GM18505 (cell line): ENCODE data around the gene EIF4EBP2.

ENCODE experiments used
- ATAC-seq: cut with Tn5 transposase; IDR thresholded peaks from one replicate; pipeline ENCODE4 v1.9.1; 2021; ENCODE audit not compliant: unreplicated experiment
- POLR2A ChIP-seq: IDR thresholded peaks from 4 replicates; pipeline ENCODE4 v1.6.1; 2011; ENCODE audit warnings: borderline replicate concordance; ENCODE audit not compliant: insufficient read depth, insufficient read length; ENCODE audit errors: extremely low read depth

The EIF4EBP2 gene

DNA sequence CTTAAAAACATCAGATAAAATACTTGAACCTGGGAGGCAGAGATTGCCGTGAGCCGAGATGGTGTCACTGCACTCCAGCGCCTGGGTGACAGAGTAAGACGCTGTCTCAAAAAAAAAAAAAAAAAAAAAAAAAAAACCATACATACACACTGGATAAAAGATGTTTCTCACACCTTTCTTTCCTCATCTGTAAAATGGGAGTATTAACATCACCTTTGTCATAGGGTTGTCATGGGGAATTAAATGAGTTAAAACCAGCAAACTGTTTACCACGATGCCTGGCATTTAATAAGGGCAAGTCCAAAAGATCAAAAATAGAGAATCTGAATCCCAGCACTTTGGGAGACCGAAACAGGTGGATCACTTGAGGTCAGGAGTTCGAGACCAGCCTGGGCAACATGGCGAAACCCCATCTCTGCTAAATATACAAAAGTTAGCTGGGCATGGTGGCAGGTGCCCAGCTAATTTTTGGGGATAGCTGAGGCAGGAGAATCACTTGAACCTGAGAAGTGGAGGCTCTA is 34.4 kb upstream of the EIF4EBP2 start:
- TF ChIP-seq POLR2A, result no peak
- ATAC-seq, result no peak

- no peak for ATAC-seq
- TF ChIP-seq POLR2A, result no peak
Observed at GRCh38 chr10:70370766-70371165, 33.2 kb upstream of the EIF4EBP2 start.

- ATAC-seq, result no peak
- no peak for TF ChIP-seq POLR2A
Observed at GRCh38 chr10:70371846-70372245, 32.1 kb upstream of the EIF4EBP2 start.

DNA sequence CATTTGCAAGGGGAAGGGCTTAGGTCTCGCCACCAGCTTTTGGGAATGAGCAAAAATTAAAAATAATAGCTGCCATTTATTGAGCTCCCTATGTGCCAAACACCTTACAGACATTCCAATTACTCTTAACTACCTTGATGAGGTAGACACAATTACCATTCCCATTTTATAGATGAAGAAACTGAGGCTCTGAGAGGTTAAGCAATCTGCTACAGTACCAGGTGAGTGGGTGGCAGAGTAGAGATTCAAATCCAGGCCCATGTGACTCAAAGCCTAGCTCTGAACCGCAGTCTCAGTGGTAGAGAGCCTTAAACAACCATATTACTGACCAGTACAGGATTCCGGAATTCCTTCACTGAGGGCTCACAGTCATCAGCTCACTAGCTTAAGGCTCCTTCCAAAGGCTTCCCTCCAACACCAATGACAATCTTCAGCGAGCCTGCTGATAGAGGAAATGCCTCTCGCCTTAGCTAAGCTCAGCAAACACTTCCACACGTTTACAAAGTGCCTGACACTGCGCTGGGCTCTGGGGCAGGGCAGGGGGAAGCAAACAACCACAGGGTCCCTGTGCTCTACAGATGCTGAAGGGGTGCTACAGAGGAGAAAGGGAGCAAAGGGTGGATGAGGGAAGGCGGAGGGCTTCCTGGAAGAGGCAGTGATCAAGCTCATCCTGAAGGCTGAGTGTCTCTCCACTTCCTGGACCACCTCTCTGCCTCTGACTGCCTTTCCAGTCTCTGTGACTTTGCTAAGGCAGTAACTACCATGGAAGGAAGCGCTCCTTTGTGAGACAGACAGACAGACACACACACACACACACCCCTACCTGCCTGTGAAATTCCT is 28.9 kb upstream of the EIF4EBP2 start:
- no peak for TF ChIP-seq POLR2A

DNA sequence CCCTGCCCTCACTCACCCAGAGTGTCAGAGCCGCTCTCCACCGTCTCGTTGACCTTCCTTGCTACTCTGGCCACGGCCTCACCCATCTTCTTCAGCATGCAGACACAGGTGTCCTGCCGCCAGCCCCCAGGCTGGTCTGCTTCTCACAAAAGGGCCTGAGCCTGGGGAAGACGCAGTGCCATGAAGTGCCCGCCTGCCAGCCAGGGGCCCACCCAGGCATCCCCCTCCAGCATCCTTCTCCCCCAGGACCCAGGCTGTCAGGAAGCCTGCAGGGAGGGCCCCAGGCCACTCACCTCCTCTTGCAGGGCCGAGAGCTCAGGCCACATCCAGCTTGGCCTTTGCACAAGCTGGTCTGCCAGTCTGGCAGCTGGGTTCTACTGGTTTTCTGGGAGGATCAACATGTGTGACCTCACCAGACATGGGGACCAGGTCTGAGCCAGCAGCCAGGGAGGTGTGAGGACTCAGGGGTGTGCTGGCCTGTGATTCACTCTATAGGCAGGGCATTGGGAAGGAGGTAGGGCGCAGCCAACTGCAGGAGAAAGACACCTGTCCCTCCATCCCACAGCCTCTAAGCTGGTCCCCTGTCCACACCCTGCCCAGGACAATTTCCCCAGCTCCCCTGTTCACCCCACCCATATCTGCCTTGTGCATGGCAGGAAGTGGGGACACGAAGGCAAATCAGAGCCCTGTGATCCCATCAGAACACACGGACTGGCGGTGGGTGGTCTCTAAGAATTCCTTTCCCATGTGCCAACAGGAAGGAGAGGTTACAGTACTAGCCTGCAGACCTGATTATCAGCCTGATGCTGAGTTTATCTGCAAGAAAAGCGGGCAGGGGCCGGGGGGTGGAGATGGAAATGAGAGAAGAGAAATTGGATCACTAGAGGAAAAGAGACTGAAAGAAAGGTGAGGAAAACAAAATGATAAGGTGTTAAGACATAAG is 27.2 kb upstream of the EIF4EBP2 start:
- ATAC-seq, result no peak
- no peak for TF ChIP-seq POLR2A

More for the DNA sequence above, 28.9 kb upstream of the EIF4EBP2 start:
- no peak for ATAC-seq

GRCh38 chr10:70378122-70378521 is 25.8 kb upstream of the EIF4EBP2 start:
- TF ChIP-seq POLR2A, result no peak
- no peak for ATAC-seq

DNA sequence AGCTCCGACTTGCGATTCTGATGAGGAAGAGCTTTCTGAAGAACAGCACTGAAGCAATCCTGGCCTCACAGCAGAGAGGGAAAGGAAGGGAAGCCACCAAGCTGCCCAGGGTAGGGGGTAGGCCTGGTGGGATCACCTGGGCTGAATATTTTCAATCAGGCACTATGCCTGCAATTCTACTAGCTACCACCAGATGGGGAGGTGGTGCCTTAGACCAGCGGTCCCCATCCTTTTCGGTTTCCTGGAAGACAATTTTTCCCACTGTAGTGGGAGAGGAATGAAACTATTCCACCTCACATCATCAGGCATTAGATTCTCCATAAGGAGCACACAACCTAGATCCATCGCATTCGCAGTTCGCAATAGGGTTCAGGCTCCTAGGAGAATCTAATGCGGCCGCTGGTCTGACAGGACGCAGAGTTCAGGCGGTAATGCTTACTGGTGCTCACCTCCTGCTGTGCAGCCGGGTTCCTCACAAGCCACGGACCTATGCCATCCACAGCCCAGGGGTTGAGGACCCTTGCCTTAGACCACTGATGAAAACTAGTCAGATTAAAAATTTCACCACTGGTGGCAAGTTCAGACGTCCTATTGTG is 24.3 kb upstream of the EIF4EBP2 start:
- no peak for ATAC-seq
- TF ChIP-seq POLR2A, result no peak

DNA sequence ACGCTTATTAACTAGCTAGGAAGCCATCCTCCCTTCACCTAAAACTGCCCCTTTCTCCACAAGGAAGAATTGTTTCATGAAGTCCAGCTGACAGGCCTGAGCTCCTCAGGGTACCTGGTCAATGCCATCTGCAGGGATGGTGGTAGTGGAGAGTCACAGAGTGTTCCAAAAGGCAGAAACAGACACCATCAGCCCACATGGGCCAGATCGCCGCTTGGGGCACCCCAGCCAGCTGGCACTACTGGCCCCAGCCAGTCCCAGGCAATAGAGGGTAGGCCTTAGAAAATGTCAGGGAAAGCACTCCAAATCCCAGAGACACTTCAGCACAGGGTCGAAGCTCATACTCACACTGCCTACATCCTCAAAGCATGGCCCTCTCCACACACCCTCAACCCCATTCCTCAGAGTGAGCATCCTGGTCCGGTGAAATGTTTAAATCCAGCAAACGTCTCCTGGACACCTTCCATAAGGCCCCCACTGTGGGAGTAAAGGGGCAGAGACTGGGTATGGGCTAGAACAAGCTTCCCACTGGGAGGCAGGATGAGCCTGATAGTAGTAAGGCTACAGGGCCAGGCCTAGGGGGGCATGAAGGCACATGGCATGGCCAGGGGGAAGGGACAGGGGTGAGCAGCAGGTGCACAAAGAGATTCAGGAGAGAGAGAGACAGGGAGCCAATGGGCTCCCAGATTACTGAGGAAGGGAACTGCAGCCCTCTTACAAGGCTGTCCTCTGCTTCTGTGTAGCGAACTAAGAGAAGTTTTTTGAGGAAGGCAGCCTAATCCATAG is 23.4 kb upstream of the EIF4EBP2 start:
- no peak for TF ChIP-seq POLR2A
- ATAC-seq, result no peak

DNA sequence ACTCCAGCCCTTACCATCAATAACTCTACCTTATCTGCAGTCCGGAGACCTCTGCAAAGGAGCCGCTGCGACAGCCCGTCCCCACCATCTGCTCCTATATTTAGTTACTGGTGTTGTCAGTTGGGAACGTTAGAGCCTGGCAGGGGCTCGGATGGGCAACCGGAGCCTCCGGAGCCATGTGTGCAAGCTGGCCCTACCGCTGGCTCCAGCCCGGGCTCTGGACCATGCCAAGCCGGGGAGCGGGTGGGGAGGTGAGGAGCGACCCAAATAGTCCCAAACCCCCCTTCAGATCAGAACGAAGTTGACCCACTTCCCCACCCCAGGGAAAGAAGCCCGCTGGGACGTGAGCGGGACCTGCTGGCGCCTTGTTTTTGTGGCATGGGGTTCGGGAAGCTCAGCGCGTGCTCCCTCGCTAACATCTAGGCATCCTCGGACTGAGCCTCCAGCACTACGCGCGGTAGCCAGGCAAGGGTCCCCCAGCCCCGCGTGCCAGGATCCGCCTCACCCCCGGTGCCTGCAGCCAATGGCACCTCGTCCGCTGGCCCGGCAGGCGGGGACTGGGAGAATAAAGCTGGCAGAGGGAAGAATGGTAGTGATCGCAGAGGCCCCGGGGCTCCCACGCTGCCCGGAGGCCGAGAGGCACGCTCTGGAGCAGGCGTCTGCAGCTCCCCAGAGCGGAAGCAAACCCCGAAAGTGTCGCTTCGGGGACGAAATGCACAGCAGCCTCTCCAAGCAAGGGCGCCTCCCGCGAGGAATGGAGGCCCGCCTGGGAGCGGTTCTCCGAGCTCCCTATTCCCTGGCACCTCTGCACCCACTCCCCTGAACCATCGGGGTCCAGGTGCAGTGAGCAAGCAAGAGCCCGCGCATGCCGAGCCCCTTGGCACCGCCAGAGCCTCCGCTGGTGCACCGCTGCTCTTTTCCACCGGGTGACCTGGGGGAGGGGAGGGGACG is 22.2 kb upstream of the EIF4EBP2 start:
- ATAC-seq, result peak; percentile 35
- TF ChIP-seq POLR2A, result peak; percentile 12

- ATAC-seq, result no peak
- no peak for TF ChIP-seq POLR2A
Observed at GRCh38 chr10:70391654-70392053, 12.3 kb upstream of the EIF4EBP2 start.

DNA sequence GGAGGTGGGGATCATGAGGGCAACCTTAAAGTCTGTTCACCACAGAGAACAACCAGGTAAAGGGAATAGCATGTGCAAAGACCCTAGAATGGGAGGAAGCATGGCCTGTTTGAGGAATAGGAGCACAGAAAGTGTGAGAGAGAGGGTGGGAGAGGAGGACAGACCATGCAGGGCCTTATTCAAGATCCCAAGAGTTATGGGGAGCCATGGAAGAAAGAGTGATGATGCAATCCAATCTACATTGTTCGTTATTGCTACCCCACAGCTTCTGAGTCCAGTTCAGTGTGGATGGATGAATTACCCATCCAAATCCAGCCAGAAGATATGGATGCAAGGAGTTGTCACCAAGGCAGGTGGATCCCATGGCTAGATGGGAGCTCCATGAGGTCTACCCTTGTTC is 7.8 kb upstream of the EIF4EBP2 start:
- no peak for TF ChIP-seq POLR2A
- no peak for ATAC-seq
